SK-N-SH (cell line): ENCODE results near the gene NCAM2. TPM values are rescaled to one million over a fixed set of nuclear protein-coding genes. Genes with fewer than 3 reads are reported as not detected.

Source experiments
- CTCF ChIA-PET: fragments of 300-600, 350-600 bp; formaldehyde crosslinking; extraction: SDS; loops from one replicate; lab custom pipeline; 2021; lab: Yijun Ruan, JAX
- POLR2A ChIA-PET: fragments of 350-600 bp; sonication (Branson Sonifier 250); formaldehyde crosslinking; extraction: SDS; loops from one replicate; lab custom pipeline; 2020; ENCODE audit warnings: antibody characterized with exemption, inconsistent platforms; lab: Yijun Ruan, JAX
- DNase-seq: peaks from one replicate; pipeline ENCODE4 v3.0.0; 2012
- H2AFZ ChIP-seq: fragments of 200-600 bp; sonication (generic); 2 replicates; pipeline ENCODE4 v1.8.1; 2016; ENCODE audit warnings: antibody characterized with exemption, mild to moderate bottlenecking, low read depth
- H3F3A ChIP-seq: fragments of 200-600 bp; sonication (generic); replicated peaks from 2 replicates; pipeline ENCODE3; 2016; ENCODE audit warnings: antibody characterized with exemption, mild to moderate bottlenecking; ENCODE audit not compliant: insufficient read depth
- H3K27ac ChIP-seq, 2 experiments: fragments of 200-500 bp in 1 of 2; fragments of 200-600 bp in 1 of 2; sonication (Bioruptor generic) in 1 of 2; sonication (generic), shearing (Covaris generic) in 1 of 2; 2 replicates each; pipeline versions ENCODE4 v1.5.1 to v1.6.1; 2014 to 2016; ENCODE audit warnings: low read depth in 2 of 2, inconsistent platforms in 1 of 2, low read length in 1 of 2, mild to moderate bottlenecking in 1 of 2, mixed read lengths in 1 of 2
- H3K27me3 ChIP-seq: fragments of 200-600 bp; sonication (generic), shearing (Covaris generic); 2 replicates; pipeline ENCODE4 v1.6.1; 2016; ENCODE audit warnings: mixed run types; ENCODE audit not compliant: insufficient read depth
- H3K36me3 ChIP-seq, 2 experiments: fragments of 200-500 bp in 1 of 2; fragments of 200-600 bp in 1 of 2; sonication (Bioruptor generic) in 1 of 2; sonication (generic) in 1 of 2; replicated peaks in 1 of 2; 2 replicates each; pipeline versions ENCODE3 to v1.5.1; 2014 to 2016; ENCODE audit warnings: low read length in 1 of 2, mild to moderate bottlenecking in 1 of 2; ENCODE audit not compliant: insufficient read depth in 2 of 2, control insufficient read depth in 1 of 2
- H3K4me1 ChIP-seq, 2 experiments: fragments of 200-500 bp in 1 of 2; fragments of 200-600 bp in 1 of 2; sonication (Bioruptor generic) in 1 of 2; sonication (generic), shearing (Covaris generic) in 1 of 2; 2 replicates each; pipeline versions ENCODE4 v1.5.1 to v1.6.1; 2014 to 2016; ENCODE audit warnings: low read depth in 1 of 2, low read length in 1 of 2, mixed run types in 1 of 2; ENCODE audit not compliant: insufficient read depth in 2 of 2, control insufficient read depth in 1 of 2
- H3K4me2 ChIP-seq: fragments of 200-600 bp; sonication (generic), shearing (Covaris generic); 2 replicates; pipeline ENCODE4 v1.6.1; 2017; ENCODE audit warnings: mixed run types
- H3K4me3 ChIP-seq, 2 experiments: fragments of 200-500 bp in 1 of 2; fragments of 200-600 bp in 1 of 2; sonication (Bioruptor generic) in 1 of 2; sonication (generic), shearing (Covaris generic) in 1 of 2; 2 replicates each; pipeline versions ENCODE4 v1.5.1 to v1.8.1; 2014 to 2016; ENCODE audit warnings: low read depth in 2 of 2, inconsistent platforms in 1 of 2, low read length in 1 of 2, mild to moderate bottlenecking in 1 of 2, mixed read lengths in 1 of 2, moderate library complexity in 1 of 2
- H3K79me2 ChIP-seq: fragments of 200-600 bp; sonication (generic); 2 replicates; pipeline ENCODE4 v1.8.1; 2017; ENCODE audit warnings: mild to moderate bottlenecking; ENCODE audit not compliant: insufficient read depth
- H3K9ac ChIP-seq: fragments of 200-600 bp; sonication (generic); 2 replicates; pipeline ENCODE4 v1.6.1; 2017; ENCODE audit warnings: mixed run types
- H3K9me2 ChIP-seq: fragments of 200-600 bp; sonication (generic); 2 replicates; pipeline ENCODE4 v1.6.1; 2017; ENCODE audit warnings: mixed run types
- H3K9me3 ChIP-seq: fragments of 200-600 bp; sonication (generic); 2 replicates; pipeline ENCODE4 v1.6.1; 2017; ENCODE audit warnings: mixed run types, mild to moderate bottlenecking, moderate library complexity
- H4K20me1 ChIP-seq: fragments of 200-600 bp; sonication (generic); 2 replicates; pipeline ENCODE4 v1.6.1; 2017; ENCODE audit warnings: mild to moderate bottlenecking, mixed run types; ENCODE audit not compliant: insufficient read depth
- CTCF ChIP-seq: fragments of 200-600 bp; sonication (generic); IDR thresholded peaks from 2 replicates; pipeline ENCODE4 v1.6.1; 2017; ENCODE audit warnings: antibody characterized with exemption, mild to moderate bottlenecking, moderate library complexity
- EP300 ChIP-seq, 2 experiments: IDR thresholded peaks; 2 replicates each; pipeline versions ENCODE4 v1.4.0 to v1.6.1; 2012; ENCODE audit warnings: borderline replicate concordance in 1 of 2, low read depth in 1 of 2, low read length in 1 of 2
- EZH2phosphoT487 ChIP-seq: fragments of 200-600 bp; sonication (generic); IDR thresholded peaks from 2 replicates; pipeline ENCODE4 v1.6.1; 2017; ENCODE audit warnings: low read depth, mixed run types, mild to moderate bottlenecking, antibody characterized with exemption, moderate library complexity, borderline replicate concordance
- FOSL2 ChIP-seq: IDR thresholded peaks from 2 replicates; pipeline ENCODE4 v1.4.0; 2012; ENCODE audit warnings: low read depth, mild to moderate bottlenecking, moderate library complexity, borderline replicate concordance
- FOXJ3 ChIP-seq: sonication (generic); formaldehyde crosslinking; IDR thresholded peaks from 2 replicates; pipeline ENCODE4 v1.5.1; 2020; ENCODE audit warnings: mild to moderate bottlenecking, missing genetic modification reagents
- IRF3 ChIP-seq: fragments of 150-350 bp; IDR thresholded peaks from 2 replicates; pipeline ENCODE4 v1.6.1; 2016; ENCODE audit warnings: mild to moderate bottlenecking, low read depth, low read length
- JUND ChIP-seq: IDR thresholded peaks from 2 replicates; pipeline ENCODE4 v1.4.0; 2012
- MEF2A ChIP-seq: IDR thresholded peaks from 2 replicates; pipeline ENCODE4 v1.4.0; 2012; ENCODE audit warnings: low read depth, borderline replicate concordance
- MXI1 ChIP-seq: IDR thresholded peaks from 2 replicates; pipeline ENCODE4 v1.6.1; 2012; ENCODE audit warnings: mild to moderate bottlenecking, low read depth, low read length, improper control_type of control experiment
- PBX3 ChIP-seq: IDR thresholded peaks from 2 replicates; pipeline ENCODE4; 2012
- RAD21 ChIP-seq: IDR thresholded peaks from 2 replicates; pipeline ENCODE4 v1.6.1; 2012; ENCODE audit warnings: mild to moderate bottlenecking, low read length
- RXRA ChIP-seq: IDR thresholded peaks from 2 replicates; pipeline ENCODE4 v1.4.0; 2012; ENCODE audit warnings: low read depth, mild to moderate bottlenecking, borderline replicate concordance
- SIN3A ChIP-seq: IDR thresholded peaks from 2 replicates; pipeline ENCODE4 v1.6.1; 2012; ENCODE audit warnings: low read depth, mild to moderate bottlenecking, low read length, moderate library complexity, borderline replicate concordance
- TAF1 ChIP-seq: IDR thresholded peaks from 2 replicates; pipeline ENCODE4 v1.6.1; 2012; ENCODE audit warnings: low read depth, mild to moderate bottlenecking, low read length, moderate library complexity, borderline replicate concordance
- TEAD4 ChIP-seq: IDR thresholded peaks from 2 replicates; pipeline ENCODE4 v1.4.0; 2012; ENCODE audit warnings: mild to moderate bottlenecking, borderline replicate concordance; ENCODE audit not compliant: insufficient read depth
- USF2 ChIP-seq: fragments of 150-350 bp; IDR thresholded peaks from 2 replicates; pipeline ENCODE4 v1.6.1; 2017; ENCODE audit warnings: antibody characterized with exemption, low read length, low read depth, borderline replicate concordance
- ZBTB33 ChIP-seq: IDR thresholded peaks from 2 replicates; pipeline ENCODE4 v1.4.0; 2012; ENCODE audit warnings: low read depth, borderline replicate concordance
- WGBS: methylation state at CpG from one replicate; pipeline ENCODE4 v1.1.6; 2017; ENCODE audit warnings: low lambda C conversion rate; 5-methylcytosine and 5-hydroxymethylcytosine counted together
- polyA plus RNA-seq, 3 experiments: library from polyadenylated mRNA; depleted of rRNA; stranded (reverse); fragments of >200 nt; gene quantifications; 2 replicates each; pipeline ENCODE4 v1.2.3, GENCODE V29; 2012
- TF ChIP-seq, protein P1 (sequence below): IDR thresholded peaks from 2 replicates; pipeline ENCODE4 v1.4.0; 2012; ENCODE audit warnings: low read depth
- TF ChIP-seq, protein P2 (sequence below): IDR thresholded peaks from 2 replicates; pipeline ENCODE4 v1.6.1; 2012; ENCODE audit warnings: mild to moderate bottlenecking, low read depth, low read length, moderate library complexity

NCAM2 gene
- polyA plus RNA-seq, 1 of the 3 experiments (the other 2 are of a cell fraction), result 2.1 TPM

- Histone ChIP-seq H3K4me2 (no peak overlapping the region), H3K9ac (no peak overlapping the region), H3K9me3 (no peaks in the 10 kb centered on the region), H3K9me2 (no peaks in the 10 kb centered on the region), H4K20me1 (no peaks in the 10 kb centered on the region), H3K4me3 (no peak overlapping the region), H3K27me3 (no peaks in the 10 kb centered on the region), H3K4me1 (no peaks in the 10 kb centered on the region), H2AFZ (no peak overlapping the region), H3K79me2 (no peaks in the 10 kb centered on the region), H3K36me3 (no peaks in the 10 kb centered on the region), H3F3A (peaks cover 5% of the 10 kb centered on the region), H3K27ac (no peak overlapping the region)
- ChIA-PET POLR2A (no interaction called here), CTCF (no interaction called here)
- 75% methylated on average over 4 of the region's 4 CpGs for WGBS
- no peak for DNase-seq
- TF ChIP-seq TAF1 (no peak), MXI1 (no peak), MEF2A (no peak), JUND (no peak), FOSL2 (no peak), CTCF (no peak), TEAD4 (no peak), IRF3 (no peak), ZBTB33 (no peak), USF2 (no peak), EZH2phosphoT487 (no peak), RAD21 (no peak), SIN3A (no peak), EP300 (IDR thresholded peaks at IDR 0.05; ENCODE audit: borderline replicate concordance in 1 of 2, low read depth in 1 of 2, low read length in 1 of 2) (no peak), PBX3 (no peak), FOXJ3 (CRISPR knock-in tag) (no peak), RXRA (no peak)
- TF ChIP-seq, protein P1, sequence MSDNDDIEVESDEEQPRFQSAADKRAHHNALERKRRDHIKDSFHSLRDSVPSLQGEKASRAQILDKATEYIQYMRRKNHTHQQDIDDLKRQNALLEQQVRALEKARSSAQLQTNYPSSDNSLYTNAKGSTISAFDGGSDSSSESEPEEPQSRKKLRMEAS, result no peak
- TF ChIP-seq, protein P2, sequence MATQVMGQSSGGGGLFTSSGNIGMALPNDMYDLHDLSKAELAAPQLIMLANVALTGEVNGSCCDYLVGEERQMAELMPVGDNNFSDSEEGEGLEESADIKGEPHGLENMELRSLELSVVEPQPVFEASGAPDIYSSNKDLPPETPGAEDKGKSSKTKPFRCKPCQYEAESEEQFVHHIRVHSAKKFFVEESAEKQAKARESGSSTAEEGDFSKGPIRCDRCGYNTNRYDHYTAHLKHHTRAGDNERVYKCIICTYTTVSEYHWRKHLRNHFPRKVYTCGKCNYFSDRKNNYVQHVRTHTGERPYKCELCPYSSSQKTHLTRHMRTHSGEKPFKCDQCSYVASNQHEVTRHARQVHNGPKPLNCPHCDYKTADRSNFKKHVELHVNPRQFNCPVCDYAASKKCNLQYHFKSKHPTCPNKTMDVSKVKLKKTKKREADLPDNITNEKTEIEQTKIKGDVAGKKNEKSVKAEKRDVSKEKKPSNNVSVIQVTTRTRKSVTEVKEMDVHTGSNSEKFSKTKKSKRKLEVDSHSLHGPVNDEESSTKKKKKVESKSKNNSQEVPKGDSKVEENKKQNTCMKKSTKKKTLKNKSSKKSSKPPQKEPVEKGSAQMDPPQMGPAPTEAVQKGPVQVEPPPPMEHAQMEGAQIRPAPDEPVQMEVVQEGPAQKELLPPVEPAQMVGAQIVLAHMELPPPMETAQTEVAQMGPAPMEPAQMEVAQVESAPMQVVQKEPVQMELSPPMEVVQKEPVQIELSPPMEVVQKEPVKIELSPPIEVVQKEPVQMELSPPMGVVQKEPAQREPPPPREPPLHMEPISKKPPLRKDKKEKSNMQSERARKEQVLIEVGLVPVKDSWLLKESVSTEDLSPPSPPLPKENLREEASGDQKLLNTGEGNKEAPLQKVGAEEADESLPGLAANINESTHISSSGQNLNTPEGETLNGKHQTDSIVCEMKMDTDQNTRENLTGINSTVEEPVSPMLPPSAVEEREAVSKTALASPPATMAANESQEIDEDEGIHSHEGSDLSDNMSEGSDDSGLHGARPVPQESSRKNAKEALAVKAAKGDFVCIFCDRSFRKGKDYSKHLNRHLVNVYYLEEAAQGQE, result no peak
- TF ChIP-seq, all 33 proteins: peak for 0
Observed at GRCh38 chr21:21147374-21147745, 149.2 kb downstream of the NCAM2 start.
